OCI-LY1 (cell line): ENCODE measurements around the gene CD164L2.

Experiments used
- H2AFZ ChIP-seq: fragments of 200-600 bp; sonication (generic), shearing (Covaris generic); 2 replicates; pipeline ENCODE4 v1.6.0; 2014; ENCODE audit warnings: antibody characterized with exemption, mild to moderate bottlenecking, low read length
- H3F3A ChIP-seq: fragments of 200-600 bp; sonication (generic), shearing (Covaris generic); 2 replicates; pipeline ENCODE4 v1.6.0; 2014; ENCODE audit warnings: mild to moderate bottlenecking, antibody characterized with exemption, low read length, moderate library complexity; ENCODE audit not compliant: insufficient read depth
- H3K27ac ChIP-seq: fragments of 200-600 bp; sonication (generic); 2 replicates; pipeline ENCODE4 v1.5.1; 2014; ENCODE audit warnings: low read length, mixed run types, mild to moderate bottlenecking, low read depth; ENCODE audit not compliant: poor library complexity, severe bottlenecking
- H3K27me3 ChIP-seq: fragments of 200-600 bp; sonication (generic); 2 replicates; pipeline ENCODE4 v1.6.0; 2014; ENCODE audit warnings: antibody characterized with exemption, mild to moderate bottlenecking, low read length, moderate library complexity; ENCODE audit not compliant: insufficient read depth
- H3K36me3 ChIP-seq: fragments of 200-600 bp; sonication (generic); 2 replicates; pipeline ENCODE4 v1.6.1; 2014; ENCODE audit warnings: mild to moderate bottlenecking, antibody characterized with exemption, low read length, moderate library complexity, mixed read lengths; ENCODE audit not compliant: insufficient read depth
- H3K4me1 ChIP-seq: fragments of 200-600 bp; sonication (generic); 2 replicates; pipeline ENCODE4 v1.5.1; 2014; ENCODE audit warnings: mild to moderate bottlenecking, low read length, moderate library complexity; ENCODE audit not compliant: insufficient read depth, severe bottlenecking
- H3K4me2 ChIP-seq: fragments of 200-600 bp; sonication (generic), shearing (Covaris generic); 2 replicates; pipeline ENCODE4 v1.6.1; 2014; ENCODE audit warnings: low read length
- H3K4me3 ChIP-seq: fragments of 200-600 bp; sonication (generic); 2 replicates; pipeline ENCODE4 v1.5.1; 2014; ENCODE audit warnings: low read length, low read depth, mild to moderate bottlenecking, mixed read lengths; ENCODE audit not compliant: poor library complexity, severe bottlenecking
- H3K79me2 ChIP-seq: fragments of 200-600 bp; shearing (Covaris generic); 2 replicates; pipeline ENCODE4 v1.6.1; 2016; ENCODE audit warnings: mixed run types, low read length, mixed read lengths; ENCODE audit not compliant: insufficient read depth
- H3K9ac ChIP-seq: fragments of 200-600 bp; sonication (generic), shearing (Covaris generic); 2 replicates; pipeline ENCODE4 v1.6.1; 2014; ENCODE audit warnings: mild to moderate bottlenecking, low read length, mixed read lengths
- H3K9me2 ChIP-seq: fragments of 200-600 bp; sonication (generic), shearing (Covaris generic); 2 replicates; pipeline ENCODE4 v1.6.1; 2014; ENCODE audit warnings: low read depth, mild to moderate bottlenecking, low read length, mixed read lengths
- H3K9me3 ChIP-seq: fragments of 200-600 bp; shearing (Covaris generic); 2 replicates; pipeline ENCODE4 v1.6.1; 2014; ENCODE audit warnings: low read length, mixed read lengths
- H4K20me1 ChIP-seq: fragments of 200-600 bp; sonication (generic), shearing (Covaris generic); 2 replicates; pipeline ENCODE4 v1.6.0; 2016; ENCODE audit warnings: mild to moderate bottlenecking, low read length; ENCODE audit not compliant: insufficient read depth
- CTCF ChIP-seq: fragments of 200-600 bp; sonication (generic), shearing (Covaris generic); IDR thresholded peaks from 2 replicates; pipeline ENCODE4 v1.5.1; 2017; ENCODE audit warnings: mild to moderate bottlenecking, antibody characterized with exemption, low read length, moderate library complexity, mixed read lengths
- EZH2 ChIP-seq: fragments of 200-600 bp; sonication (generic), shearing (Covaris generic); IDR thresholded peaks from 2 replicates; pipeline ENCODE4 v1.8.0; 2017; ENCODE audit warnings: borderline replicate concordance, mixed run types, mild to moderate bottlenecking, antibody characterized with exemption, low read length, moderate library complexity, mixed read lengths

Gene CD164L2

GRCh38 chr1:27372808-27373690, 10.1 kb downstream of the CD164L2 start:
- H3K27ac ChIP-seq, result no peak overlapping the region
- no peaks in the 10 kb centered on the region for H3K9me2 ChIP-seq
- H3K79me2 ChIP-seq, result no peaks in the 10 kb centered on the region
- no peaks in the 10 kb centered on the region for H3K9me3 ChIP-seq
- 0 out of 2 replicates have a peak, but pooled peaks cover 5% of the 10 kb centered on the region for H3K27me3 ChIP-seq
- H3F3A ChIP-seq, result no peaks in the 10 kb centered on the region
- H3K9ac ChIP-seq, result no peak overlapping the region
- H3K4me3 ChIP-seq, result no peak overlapping the region
- no peaks in the 10 kb centered on the region for H4K20me1 ChIP-seq
- H3K4me2 ChIP-seq, result no peak overlapping the region
- H3K36me3 ChIP-seq, result no peaks in the 10 kb centered on the region
- TF ChIP-seq EZH2 (no peak), CTCF (no peak; the same call in 1 of the 2 replicates)
- H2AFZ ChIP-seq, result no peak overlapping the region
- peaks cover 4% of the 10 kb centered on the region for H3K4me1 ChIP-seq

- H3K27ac ChIP-seq, result no peak overlapping the region
- no peaks in the 10 kb centered on the region for H4K20me1 ChIP-seq
- H3K36me3 ChIP-seq, result no peaks in the 10 kb centered on the region
- H2AFZ ChIP-seq, result no peak overlapping the region
- no peak for TF ChIP-seq CTCF
- TF ChIP-seq EZH2, result no peak
- H3K9me2 ChIP-seq, result no peaks in the 10 kb centered on the region
- no peak overlapping the region for H3K9ac ChIP-seq
- H3K9me3 ChIP-seq, result no peaks in the 10 kb centered on the region
- H3K4me2 ChIP-seq, result no peak overlapping the region
- H3K79me2 ChIP-seq, result no peaks in the 10 kb centered on the region
- H3K4me3 ChIP-seq, result no peak overlapping the region
- H3K4me1 ChIP-seq, result peaks cover 4% of the 10 kb centered on the region
- no peaks in the 10 kb centered on the region for H3F3A ChIP-seq
- H3K27me3 ChIP-seq, result 0 out of 2 replicates have a peak, but pooled peaks cover 5% of the 10 kb centered on the region
Measured at GRCh38 chr1:27372022-27372807, 10.9 kb downstream of the CD164L2 start.

GRCh38 chr1:27368869-27369582, 14.1 kb downstream of the CD164L2 start:
- peaks cover 22% of the 10 kb centered on the region for H3K4me1 ChIP-seq
- H3F3A ChIP-seq, result no peaks in the 10 kb centered on the region
- H3K27me3 ChIP-seq, result no peaks in the 10 kb centered on the region
- no peak overlapping the region for H3K27ac ChIP-seq
- TF ChIP-seq EZH2, result no peak
- TF ChIP-seq CTCF, result no peak
- no peaks in the 10 kb centered on the region for H3K36me3 ChIP-seq
- no peaks in the 10 kb centered on the region for H3K79me2 ChIP-seq
- H3K4me3 ChIP-seq, result no peak overlapping the region
- H3K4me2 ChIP-seq, result no peak overlapping the region
- no peaks in the 10 kb centered on the region for H3K9me3 ChIP-seq
- H4K20me1 ChIP-seq, result no peaks in the 10 kb centered on the region
- no peak overlapping the region for H3K9ac ChIP-seq
- no peaks in the 10 kb centered on the region for H3K9me2 ChIP-seq
- H2AFZ ChIP-seq, result no peak overlapping the region
